GM23338 (cell line): ENCODE data around the gene SMURF1. TPM values are rescaled to one million over a fixed set of nuclear protein-coding genes. Genes with fewer than 3 reads are reported as not detected.

Source experiments
- ATAC-seq: fragments of 200-7000 bp; cut with Tn5 transposase; 3 replicates; pipeline ENCODE4 v1.9.1; 2020
- DNase-seq: peaks from one replicate; pipeline ENCODE4 v3.0.0-alpha.2; 2015; ENCODE audit warnings: low spot score
- H2AFZ ChIP-seq: fragments of 200-600 bp; sonication (generic); 2 replicates; pipeline ENCODE4 v1.8.0; 2016; ENCODE audit warnings: antibody characterized with exemption, mild to moderate bottlenecking, moderate library complexity
- H3F3A ChIP-seq: fragments of 200-600 bp; sonication (generic); replicated peaks from 2 replicates; pipeline ENCODE4 v1.8.0; 2017; ENCODE audit warnings: antibody characterized with exemption, mixed run types, low read depth
- H3K27ac ChIP-seq: fragments of 200-600 bp; sonication (generic); 2 replicates; pipeline ENCODE4 v1.6.1; 2016; ENCODE audit warnings: low read depth
- H3K27me3 ChIP-seq: fragments of 200-600 bp; sonication (generic); 2 replicates; pipeline ENCODE4 v1.8.0; 2016; ENCODE audit warnings: mild to moderate bottlenecking, mixed run types, moderate library complexity; ENCODE audit not compliant: insufficient read depth
- H3K36me3 ChIP-seq: fragments of 200-600 bp; sonication (generic); 2 replicates; pipeline ENCODE4 v1.8.0; 2016; ENCODE audit warnings: mild to moderate bottlenecking; ENCODE audit not compliant: insufficient read depth
- H3K4me1 ChIP-seq: fragments of 200-600 bp; sonication (generic); 2 replicates; pipeline ENCODE4 v1.8.0; 2016; ENCODE audit warnings: mild to moderate bottlenecking, moderate library complexity; ENCODE audit not compliant: insufficient read depth
- H3K4me2 ChIP-seq: fragments of 200-600 bp; sonication (generic); 2 replicates; pipeline ENCODE4 v1.7.1; 2017; ENCODE audit warnings: mixed run types
- H3K4me3 ChIP-seq: fragments of 200-600 bp; sonication (generic); 2 replicates; pipeline ENCODE4 v1.6.1; 2016; ENCODE audit warnings: mixed run types
- H3K79me2 ChIP-seq: fragments of 200-600 bp; sonication (generic); replicated peaks from 2 replicates; pipeline ENCODE4 v1.8.0; 2017; ENCODE audit warnings: mild to moderate bottlenecking; ENCODE audit not compliant: insufficient read depth
- H3K9me2 ChIP-seq: fragments of 200-600 bp; sonication (generic); 2 replicates; pipeline ENCODE4 v1.8.0; 2017; ENCODE audit not compliant: insufficient read depth
- H4K20me1 ChIP-seq: fragments of 200-600 bp; sonication (generic); replicated peaks from 2 replicates; pipeline ENCODE4 v1.8.0; 2017; ENCODE audit warnings: mild to moderate bottlenecking; ENCODE audit not compliant: insufficient read depth
- H3K27ac Mint-ChIP-seq: 2 replicates; pipeline ENCODE4 v1.8.0; 2020; ENCODE audit warnings: inconsistent platforms, mild to moderate bottlenecking, moderate library complexity, mixed read lengths
- H3K27me3 Mint-ChIP-seq: 3 replicates; pipeline ENCODE4 v1.8.0; 2022; ENCODE audit warnings: low read depth, mild to moderate bottlenecking, moderate library complexity, mixed read lengths, inconsistent platforms; ENCODE audit not compliant: insufficient read depth, poor library complexity
- H3K36me3 Mint-ChIP-seq: 3 replicates; pipeline ENCODE4 v1.8.0; 2021; ENCODE audit warnings: low read depth, mild to moderate bottlenecking, inconsistent platforms, moderate library complexity, mixed read lengths
- H3K4me1 Mint-ChIP-seq: 3 replicates; pipeline ENCODE4 v1.8.0; 2020; ENCODE audit warnings: mild to moderate bottlenecking, inconsistent platforms, mixed read lengths
- H3K4me3 Mint-ChIP-seq: 3 replicates; pipeline ENCODE4 v1.8.0; 2021; ENCODE audit warnings: moderate library complexity, mild to moderate bottlenecking, inconsistent platforms, mixed read lengths
- H3K9me3 Mint-ChIP-seq: 3 replicates; pipeline ENCODE4 v1.8.0; 2020; ENCODE audit warnings: moderate library complexity, mild to moderate bottlenecking, inconsistent platforms, mixed read lengths
- CREB1 ChIP-seq: fragments of 250-450 bp; sonication (Bioruptor Pico); IDR thresholded peaks from 2 replicates; pipeline ENCODE4 v1.5.0; 2020; ENCODE audit warnings: low read depth, mild to moderate bottlenecking, moderate library complexity
- CTCF ChIP-seq, 2 experiments: fragments of 200-600 bp in 1 of 2; sonication (generic) in 1 of 2; conservative IDR thresholded peaks; 2 replicates each; pipeline versions ENCODE4 v1.5.1 to v1.6.1; 2016 to 2017; ENCODE audit warnings: antibody characterized with exemption in 2 of 2, low read depth in 2 of 2, mild to moderate bottlenecking in 2 of 2, moderate library complexity in 1 of 2
- ETS1 ChIP-seq: IDR thresholded peaks from 2 replicates; pipeline ENCODE4 v1.6.1; 2016; ENCODE audit warnings: antibody characterized with exemption
- EZH2 ChIP-seq: fragments of 200-600 bp; sonication (generic); IDR thresholded peaks from one replicate; pipeline ENCODE4 v1.8.0; 2017; ENCODE audit warnings: antibody characterized with exemption, mild to moderate bottlenecking, low read depth; ENCODE audit not compliant: unreplicated experiment
- EZH2phosphoT487 ChIP-seq: fragments of 200-600 bp; sonication (generic); IDR thresholded peaks from one replicate; pipeline ENCODE4 v1.8.1; 2018; ENCODE audit warnings: antibody characterized with exemption; ENCODE audit not compliant: unreplicated experiment
- NANOG ChIP-seq: IDR thresholded peaks from 2 replicates; pipeline ENCODE4 v1.6.1; 2016; ENCODE audit warnings: antibody characterized with exemption, borderline replicate concordance
- POLR2AphosphoS5 ChIP-seq: IDR thresholded peaks from 2 replicates; pipeline ENCODE4 v1.6.1; 2016; ENCODE audit warnings: antibody characterized with exemption, low read depth
- REST ChIP-seq: IDR thresholded peaks from one replicate; pipeline ENCODE4 v1.6.1; 2018; ENCODE audit warnings: antibody characterized with exemption; ENCODE audit not compliant: unreplicated experiment
- STAT1 ChIP-seq: IDR thresholded peaks from one replicate; pipeline ENCODE4 v1.6.1; 2016; ENCODE audit warnings: antibody characterized with exemption; ENCODE audit not compliant: unreplicated experiment
- ZNF114 ChIP-seq: fragments of 250-450 bp; sonication (Bioruptor Pico); IDR thresholded peaks from 2 replicates; pipeline ENCODE4 v1.5.0; 2020; ENCODE audit warnings: mild to moderate bottlenecking, moderate library complexity
- ZNF331 ChIP-seq: fragments of 250-450 bp; sonication (Bioruptor Pico); IDR thresholded peaks from 2 replicates; pipeline ENCODE4 v1.5.0; 2020; ENCODE audit warnings: low read depth, mild to moderate bottlenecking, moderate library complexity
- ZNF462 ChIP-seq: fragments of 250-450 bp; sonication (Bioruptor Pico); IDR thresholded peaks from 2 replicates; pipeline ENCODE4 v1.5.0; 2020; ENCODE audit warnings: mild to moderate bottlenecking, moderate library complexity
- polyA plus RNA-seq: library from polyadenylated mRNA; unstranded; fragments of >200 nt; fragmentation: Nextera tagmentation; extraction: Ambion mirVana; gene quantifications from 2 replicates; pipeline ENCODE4 v1.2.1, GENCODE V29; 2016
- total RNA-seq: library from RNA; depleted of rRNA; stranded (reverse); fragments of >200 nt; shearing (Covaris generic); gene quantifications from 2 replicates; pipeline ENCODE4 v1.2.3, GENCODE V29; 2014

Gene SMURF1
- total and polyA plus RNA-seq, 2 experiments from 2014 or later = 5.8 to 23.9 TPM

GRCh38 chr7:99012722-99013121 lies 131.2 kb downstream of the SMURF1 start:
- H3K4me1 ChIP-seq = no peaks in the 10 kb centered on the region
- Mint-ChIP-seq H3K9me3 (no peaks in the 10 kb centered on the region), H3K4me3 (no peak overlapping the region), H3K27me3 (peaks cover 4% of the 10 kb centered on the region), H3K27ac (no peak overlapping the region), H3K4me1 (no peaks in the 10 kb centered on the region), H3K36me3 (peaks cover 86% of the 10 kb centered on the region)
- ATAC-seq (no peak), DNase-seq (no peak)
- no peak overlapping the region for H2AFZ ChIP-seq
- peaks cover 13% of the 10 kb centered on the region for H3K79me2 ChIP-seq
- no peak overlapping the region for H3K4me3 ChIP-seq
- no peak overlapping the region for H3K27ac ChIP-seq
- peaks cover 27% of the 10 kb centered on the region for H3K36me3 ChIP-seq
- H3K9me2 ChIP-seq = no peaks in the 10 kb centered on the region
- H4K20me1 ChIP-seq = no peaks in the 10 kb centered on the region
- H3K4me2 ChIP-seq = no peak overlapping the region
- TF ChIP-seq ETS1 (no peak), ZNF114 (no peak), ZNF462 (CRISPR knock-in tag) (no peak), REST (no peak), EZH2 (no peak), STAT1 (no peak), ZNF331 (CRISPR knock-in tag) (no peak), CTCF (conservative IDR thresholded peaks at IDR 0.05; ENCODE audit: low read depth in 2 of 2) (no peak), POLR2AphosphoS5 (no peak), CREB1 (no peak), NANOG (no peak), EZH2phosphoT487 (no peak)
- H3F3A ChIP-seq = no peaks in the 10 kb centered on the region
- no peaks in the 10 kb centered on the region for H3K27me3 ChIP-seq
